ENCODE results near the gene TTC22. TPM values are rescaled to one million over a fixed set of nuclear protein-coding genes. Genes with fewer than 3 reads are reported as not detected.

TTC22 gene
- total RNA-seq, 1 donor from 2014 or later: 11.0 TPM

DNA sequence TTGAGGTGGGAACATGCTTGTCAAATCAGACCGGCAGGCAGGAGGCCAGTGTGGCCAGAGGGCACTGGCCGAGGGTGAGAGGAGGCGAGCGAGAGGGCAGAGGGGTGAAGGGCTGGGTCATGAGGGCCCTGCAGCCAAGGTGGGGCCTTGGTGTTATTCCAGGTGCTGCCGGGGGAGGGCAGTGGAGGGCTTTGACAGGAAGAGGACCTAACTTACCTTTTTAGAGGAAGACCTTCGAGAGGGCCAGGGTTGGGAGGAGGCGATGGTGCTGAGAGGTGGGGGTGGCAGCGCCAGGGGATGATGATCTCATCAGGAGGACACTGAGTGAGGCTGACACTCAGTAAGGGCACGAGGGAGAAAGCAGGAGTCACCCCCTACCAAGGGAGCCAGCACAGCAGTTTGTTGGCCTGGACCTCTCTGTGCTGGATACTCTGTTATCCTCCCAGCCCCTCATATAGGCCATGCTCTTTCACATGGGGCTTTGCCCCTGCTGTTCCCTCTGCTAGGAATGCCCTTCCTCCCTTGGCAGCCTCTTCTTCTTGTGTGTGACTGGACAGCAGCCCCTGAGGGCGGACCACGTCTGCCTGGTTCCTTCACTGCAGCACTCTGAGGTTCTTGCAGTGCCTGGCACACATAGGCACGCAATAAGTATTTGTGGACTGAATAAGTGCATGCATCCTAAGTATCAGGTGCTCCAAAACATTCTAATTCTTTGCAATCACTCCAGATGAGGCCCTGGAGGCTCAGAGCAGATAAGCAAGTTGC, 7.5 kb upstream of the TTC22 start:
- intact Hi-C loops (cut with micrococcal nuclease): loop anchor here (10.0 kb wide), 2 partner anchors 446 to 1884 kb away; partner anchors contain the start of genes ECHDC2 and SCP2

GRCh38 chr1:54807756-54808155, 6.6 kb upstream of the TTC22 start:
- intact Hi-C loops (cut with micrococcal nuclease): loop anchor here (10.0 kb wide), 2 partner anchors 447 to 1883 kb away; partner anchors contain the start of genes ECHDC2 and SCP2

GRCh38 chr1:54806931-54807611, 5.9 kb upstream of the TTC22 start:
- intact Hi-C loops (cut with micrococcal nuclease): loop anchor here (10.0 kb wide), 2 partner anchors 448 to 1882 kb away; partner anchors contain the start of genes ECHDC2 and SCP2

DNA sequence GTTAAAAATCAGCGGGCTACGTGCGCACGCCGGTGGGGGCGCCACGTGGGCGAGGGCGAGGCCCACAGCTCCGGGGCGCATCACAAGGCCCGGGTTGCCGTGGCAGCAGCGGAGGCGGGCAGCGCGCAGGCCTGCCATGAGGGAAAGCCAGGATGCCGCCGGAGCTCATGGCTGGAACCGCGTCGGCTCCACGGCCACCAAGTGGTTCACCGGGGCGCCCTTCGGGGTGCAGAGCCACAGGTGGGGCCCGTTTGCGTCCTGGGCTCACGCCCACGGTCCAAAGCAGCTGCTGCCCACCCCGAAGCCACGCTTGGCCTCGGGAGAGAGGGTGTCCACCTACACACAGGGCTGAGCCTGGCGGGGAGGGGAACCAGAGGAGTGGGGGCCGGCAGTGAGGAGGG, 4.9 kb upstream of the TTC22 start:
- intact Hi-C loops (cut with micrococcal nuclease): loop anchor here (10.0 kb wide), 2 partner anchors 449 to 1881 kb away; partner anchors contain the start of genes ECHDC2 and SCP2

DNA sequence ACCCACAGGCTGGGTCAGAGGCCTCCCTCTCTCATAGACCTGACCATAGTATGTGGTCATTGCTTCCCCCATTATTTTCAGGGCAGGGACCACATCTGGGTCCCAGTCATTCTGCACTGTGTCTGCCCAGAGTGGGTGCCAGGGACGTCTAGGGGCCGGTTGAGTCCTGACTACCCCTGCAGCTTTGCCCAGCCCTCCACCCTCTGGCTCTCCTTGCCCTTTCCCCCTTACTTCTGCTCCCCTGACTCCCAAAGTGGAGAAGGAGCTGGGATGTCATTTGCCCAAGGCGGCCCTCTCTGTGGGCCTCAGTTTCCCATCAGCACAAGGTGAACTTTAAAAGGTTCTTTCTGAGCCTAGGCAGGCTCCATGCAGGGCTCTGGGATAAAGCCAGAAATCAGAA, 4.3 kb upstream of the TTC22 start:
- intact Hi-C loops (cut with micrococcal nuclease): loop anchor here (10.0 kb wide), 2 partner anchors 449 to 1881 kb away; partner anchors contain the start of genes ECHDC2 and SCP2

- intact Hi-C loops (cut with micrococcal nuclease): loop anchor here (5.0 to 10.0 kb wide), 4 partner anchors 262 to 1880 kb away; partner anchors contain the start of genes CYB5RL, ECHDC2, MRPL37 and SCP2
Measured at GRCh38 chr1:54804471-54805132, 3.5 kb upstream of the TTC22 start.

- intact Hi-C loops (cut with micrococcal nuclease): loop anchor here (5.0 to 10.0 kb wide), 4 partner anchors 262 to 1879 kb away; partner anchors contain the start of genes CYB5RL, ECHDC2, MRPL37 and SCP2
Measured at GRCh38 chr1:54803761-54804470, 2.8 kb upstream of the TTC22 start.

DNA sequence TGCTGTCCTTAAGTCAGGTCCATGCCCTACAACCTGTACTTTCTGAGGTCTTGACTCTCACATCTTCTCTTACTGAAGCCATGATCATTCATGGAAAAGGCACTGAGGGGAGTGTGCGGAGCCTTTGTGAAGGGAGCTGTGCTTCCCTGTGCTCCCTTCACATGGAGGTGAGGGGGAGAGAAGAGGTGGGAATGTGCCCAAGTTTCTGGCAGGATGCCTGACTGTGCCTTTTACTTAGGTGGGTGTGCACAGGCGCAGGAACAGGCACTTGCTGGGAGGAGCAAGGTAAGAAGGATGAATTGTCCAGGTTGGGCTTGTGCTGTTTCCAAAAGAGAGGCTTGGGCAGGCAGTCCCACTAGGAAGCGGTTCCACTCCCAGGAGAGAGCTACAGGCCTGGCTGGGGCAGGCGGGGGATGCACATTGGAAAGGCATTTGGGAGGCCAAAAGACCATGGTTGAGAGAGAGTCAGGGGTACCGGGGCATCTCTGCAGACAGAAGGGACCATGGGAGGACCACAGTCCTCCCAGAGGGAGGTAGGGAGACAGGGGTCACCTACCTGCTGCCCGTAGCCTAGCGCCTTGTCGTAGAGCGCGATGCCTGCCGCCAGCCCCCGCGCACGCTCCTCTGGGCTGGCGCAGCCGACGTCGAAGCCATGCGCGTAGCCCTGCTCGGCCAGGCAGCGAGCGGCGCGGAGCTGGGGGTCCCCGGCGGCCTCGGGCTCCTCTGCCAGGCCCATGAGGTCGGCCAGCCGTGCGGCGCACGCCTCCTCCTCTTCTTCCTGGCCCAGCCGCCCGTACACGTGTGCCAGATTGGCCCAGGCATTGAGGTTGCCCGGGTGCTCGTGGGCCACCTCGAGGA, 853 bp downstream of the TTC22 start:
- intact Hi-C loops (cut with micrococcal nuclease): loop anchor here (2.0 to 10.0 kb wide), 5 partner anchors 127 to 1875 kb away; partner anchors contain the start of genes CYB5RL, ECHDC2, MRPL37 and SCP2

- intact Hi-C loops (cut with micrococcal nuclease): loop anchor here (5.0 to 10.0 kb wide), 2 partner anchors 512 to 1384 kb away; no protein-coding TSS in a partner anchor
Measured at GRCh38 chr1:54798769-54799641, 2.1 kb downstream of the TTC22 start.

DNA sequence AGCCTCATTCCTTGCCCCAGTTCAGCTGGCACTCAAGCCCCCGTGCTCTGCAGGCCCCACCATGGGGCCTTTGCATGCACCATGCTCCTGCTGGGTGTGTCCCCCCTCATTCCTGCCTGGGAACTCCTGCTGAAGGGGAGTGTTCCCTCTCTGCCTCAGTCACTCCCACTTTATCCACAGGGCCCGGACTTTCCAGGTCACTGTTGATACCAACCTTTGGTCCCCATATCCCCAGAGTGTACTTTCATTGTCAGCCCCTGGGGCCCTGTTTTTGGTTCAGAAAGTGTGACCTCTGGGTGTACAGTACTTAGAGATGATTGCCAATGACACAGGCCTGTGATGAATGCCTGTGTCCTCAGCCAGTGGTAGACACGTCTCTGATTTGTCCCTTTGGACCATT, 2.9 kb downstream of the TTC22 start:
- intact Hi-C loops (cut with micrococcal nuclease): loop anchor here (5.0 to 10.0 kb wide), 2 partner anchors 511 to 1383 kb away; no protein-coding TSS in a partner anchor

GRCh38 chr1:54796902-54797301, 4.2 kb downstream of the TTC22 start:
- intact Hi-C loops (cut with micrococcal nuclease): loop anchor here (5.0 to 10.0 kb wide), 2 partner anchors 510 to 1382 kb away; no protein-coding TSS in a partner anchor

DNA sequence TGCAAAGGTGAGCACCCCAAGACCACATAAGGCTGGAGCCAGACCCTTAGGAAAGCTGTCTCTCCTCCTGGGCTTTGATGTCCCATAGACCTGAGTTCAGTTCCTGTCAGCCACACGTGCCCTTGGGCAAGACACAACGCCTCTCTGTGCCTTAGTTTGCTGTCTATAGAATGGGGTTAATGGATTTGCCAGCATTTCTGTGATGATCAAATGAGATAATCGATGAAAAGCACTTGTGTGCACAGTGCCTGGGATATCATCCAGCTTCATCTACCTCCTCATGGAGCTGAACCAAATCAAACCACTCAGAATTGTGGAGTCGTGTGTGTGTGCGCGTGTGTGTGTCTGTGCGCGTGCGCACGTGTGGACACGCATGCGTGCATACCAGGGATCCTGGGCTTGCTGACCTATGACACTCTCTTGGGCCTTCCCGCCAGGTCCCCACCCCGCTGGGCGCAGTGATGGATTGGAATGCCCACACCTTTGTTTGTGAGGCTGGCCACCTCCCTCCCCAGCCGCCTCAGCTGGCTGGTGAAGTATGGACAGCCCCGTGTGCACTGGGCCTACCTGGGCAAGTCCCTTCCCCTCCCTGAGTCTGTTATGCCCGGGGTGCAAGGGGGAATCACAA, 5.2 kb downstream of the TTC22 start:
- intact Hi-C loops (cut with micrococcal nuclease): loop anchor here (5.0 to 10.0 kb wide), 2 partner anchors 509 to 1381 kb away; no protein-coding TSS in a partner anchor

DNA sequence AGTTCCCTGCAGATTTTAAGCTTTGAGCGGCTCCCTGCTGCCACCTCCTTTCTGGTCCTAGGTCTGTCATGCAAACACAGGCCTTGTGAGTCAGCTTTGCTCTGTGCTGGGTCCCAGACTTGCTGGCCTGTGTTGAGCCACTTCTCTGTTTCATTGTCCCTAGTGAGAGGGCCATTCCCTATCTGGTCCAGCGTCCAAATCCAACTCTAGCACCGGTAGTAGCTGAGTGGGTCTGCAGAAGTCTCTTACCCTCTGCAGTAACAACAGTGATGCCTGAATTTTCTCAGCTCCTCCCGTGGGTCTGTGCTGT, 5.8 kb downstream of the TTC22 start:
- intact Hi-C loops (cut with micrococcal nuclease): loop anchor here (5.0 to 10.0 kb wide), 2 partner anchors 508 to 1381 kb away; no protein-coding TSS in a partner anchor

- intact Hi-C loops (cut with micrococcal nuclease): loop anchor here (5.0 to 10.0 kb wide), 2 partner anchors 507 to 1380 kb away; no protein-coding TSS in a partner anchor
Measured at GRCh38 chr1:54794451-54795355, 6.4 kb downstream of the TTC22 start.

- intact Hi-C loops (cut with micrococcal nuclease): loop anchor here (10.0 kb wide), 1 partner anchor 1378 kb away; no protein-coding TSS in a partner anchor
Measured at GRCh38 chr1:54792686-54793282, 8.3 kb downstream of the TTC22 start.

- intact Hi-C loops (cut with micrococcal nuclease): loop anchor here (10.0 kb wide), 1 partner anchor 1377 kb away; no protein-coding TSS in a partner anchor
Measured at GRCh38 chr1:54791880-54792522, 9.1 kb downstream of the TTC22 start.

Measured in T-helper 1 cell treated with Interleukin-12 subunit alpha and Interleukin-12 subunit beta and Interleukin-4 antibody, amounts not matched to agents 30 ng/mL and 1 ng/mL, for 36 hours (primary cell).